Measurements from ENCODE around the gene AVL9.

AVL9 gene

DNA sequence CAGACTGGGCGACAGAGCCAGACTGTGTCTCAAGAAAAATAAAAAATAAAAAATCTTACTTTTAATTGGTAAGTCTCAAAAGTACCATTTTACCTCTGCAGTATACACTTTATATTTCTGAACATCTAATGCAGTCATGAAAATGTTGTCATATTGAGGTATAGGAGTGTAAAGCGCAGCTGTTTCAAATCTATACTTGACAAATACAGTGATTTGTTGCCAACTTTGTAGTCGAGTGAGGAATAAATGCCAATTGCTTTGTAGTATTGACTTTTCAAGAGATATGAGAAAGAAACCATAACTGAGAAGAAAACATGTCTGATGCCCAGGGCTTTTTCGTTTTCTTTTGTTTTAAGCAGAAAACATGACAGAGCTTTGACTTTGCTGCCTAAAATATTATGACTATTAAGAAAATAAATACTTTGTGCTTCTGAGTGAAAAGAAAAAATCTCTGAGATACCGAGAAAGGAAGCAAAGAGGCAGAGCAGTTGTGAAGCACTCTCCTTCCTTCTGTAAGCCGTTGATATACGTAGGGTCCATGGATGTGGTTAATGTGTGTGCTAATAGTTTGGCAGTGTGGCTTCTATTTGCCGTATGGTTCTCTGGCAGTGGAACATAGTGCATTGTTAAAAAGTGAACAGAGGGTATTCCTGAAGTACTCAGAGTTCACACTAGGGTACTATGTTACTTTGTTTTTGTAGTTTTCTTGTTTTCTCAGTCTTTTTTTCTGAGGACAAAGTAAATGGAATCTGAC is 38.2 kb downstream of the AVL9 start:
- DNase-seq (ENCODE audit: low spot score): no peak
- FAIRE-seq: no peak

DNA sequence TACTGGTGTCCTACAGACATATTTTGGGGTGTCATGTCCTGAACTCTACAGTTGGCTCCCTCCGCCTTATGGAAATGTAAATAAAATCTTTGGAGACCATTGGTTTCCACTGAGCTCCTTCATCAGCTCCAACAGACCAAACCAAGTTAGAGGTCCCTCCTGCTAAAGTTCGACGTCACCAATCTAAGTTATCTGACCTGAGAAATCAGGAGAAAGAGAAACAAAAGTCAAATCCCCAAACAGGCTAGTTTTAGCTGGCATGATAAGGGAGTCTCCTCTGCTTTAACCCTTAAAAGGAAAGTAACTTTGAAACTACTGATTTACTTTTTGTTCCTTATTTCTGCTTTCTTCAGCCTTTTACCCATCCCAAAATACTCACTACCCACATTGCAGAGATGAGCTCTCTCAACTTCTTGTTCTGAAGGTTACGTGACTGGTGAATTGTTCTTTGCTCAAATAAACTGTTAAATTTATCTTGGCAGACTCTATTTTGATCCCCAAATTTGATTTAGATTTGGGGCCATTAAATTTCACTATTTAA is 39.9 kb downstream of the AVL9 start:
- no peak for FAIRE-seq
- no peak for DNase-seq (ENCODE audit: low spot score)

DNA sequence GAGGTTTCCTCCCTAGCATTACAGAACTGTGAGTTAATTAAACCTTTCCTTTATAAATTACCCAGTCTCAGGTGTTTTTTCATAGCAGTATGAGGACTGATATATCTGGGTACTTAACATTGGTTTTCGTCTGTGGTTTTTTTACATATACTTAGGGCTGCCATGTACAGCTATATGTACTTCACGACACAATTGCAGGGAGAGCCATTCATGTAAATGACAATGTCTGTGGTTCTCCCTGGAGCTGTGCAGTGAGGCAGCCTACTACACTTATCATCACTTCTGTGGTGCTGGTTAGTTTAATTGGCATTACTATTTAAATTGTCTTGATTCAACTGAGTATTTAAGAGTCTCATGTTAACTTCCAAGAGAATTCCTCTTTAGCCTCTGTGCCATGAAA is 40.7 kb downstream of the AVL9 start:
- FAIRE-seq: no peak

DNA sequence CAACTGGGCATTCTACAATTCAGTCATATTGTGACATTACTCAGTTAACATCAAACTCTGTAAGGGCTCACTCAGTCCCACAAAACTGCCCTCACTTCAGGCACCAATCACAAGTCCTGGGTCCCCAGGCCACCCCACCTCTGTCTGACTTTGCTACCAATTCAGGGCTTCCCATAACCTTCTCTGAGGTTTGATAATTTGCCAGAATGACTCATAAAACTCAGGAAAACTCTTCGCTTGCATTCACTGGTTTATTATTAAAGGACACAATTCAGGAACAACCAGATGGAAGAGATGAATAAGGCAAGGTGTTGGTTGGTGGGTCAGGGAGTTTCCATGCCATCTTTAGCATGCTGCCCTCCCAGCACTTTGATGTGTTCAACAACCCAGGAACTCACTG is 41.3 kb downstream of the AVL9 start:
- peak; percentile 87 for DNase-seq (ENCODE audit: low spot score)
- peak; percentile 98 for FAIRE-seq

More for the DNA sequence above, 40.7 kb downstream of the AVL9 start:
- DNase-seq (ENCODE audit: low spot score): no peak

DNA sequence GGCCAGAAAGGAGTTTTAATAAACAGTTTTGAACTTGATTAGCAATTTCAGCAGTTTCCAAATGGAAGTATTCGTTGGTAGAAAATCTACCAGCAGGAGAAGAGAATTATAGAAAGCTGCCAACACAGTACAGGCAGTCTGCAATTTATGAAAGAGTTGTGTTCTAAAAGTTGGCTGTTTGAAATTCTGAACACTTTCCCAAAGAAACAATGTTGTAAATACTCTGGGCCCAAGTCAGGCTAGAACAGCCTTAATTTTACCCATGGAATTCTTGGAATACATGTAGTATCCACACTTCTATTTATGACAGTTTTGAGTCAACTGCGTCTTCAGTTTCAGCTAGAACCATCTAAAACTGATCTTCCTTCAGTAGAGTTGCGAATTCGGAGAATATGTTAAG is 42.5 kb downstream of the AVL9 start:
- no peak for DNase-seq (ENCODE audit: low spot score)
- FAIRE-seq: no peak

DNA sequence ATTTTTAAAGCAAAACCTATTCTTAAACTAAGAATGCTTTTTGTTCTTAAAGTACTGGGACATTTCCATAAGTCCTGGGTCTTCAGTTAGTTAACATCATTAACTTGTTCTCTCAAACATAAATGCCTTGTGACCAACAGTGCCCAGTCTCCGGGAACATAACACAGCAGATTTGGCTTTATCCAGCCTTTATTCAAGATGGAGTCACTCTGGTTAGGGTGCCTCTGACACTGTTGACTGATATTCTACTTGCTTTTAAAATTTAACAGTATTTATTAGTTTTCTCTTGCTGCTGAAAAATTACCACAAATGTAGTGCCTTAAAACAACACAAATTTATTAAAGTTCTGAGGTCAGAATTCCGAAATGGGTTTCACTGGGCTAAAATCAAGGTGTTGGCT is 44.1 kb downstream of the AVL9 start:
- DNase-seq (ENCODE audit: low spot score): no peak
- no peak for FAIRE-seq

DNA sequence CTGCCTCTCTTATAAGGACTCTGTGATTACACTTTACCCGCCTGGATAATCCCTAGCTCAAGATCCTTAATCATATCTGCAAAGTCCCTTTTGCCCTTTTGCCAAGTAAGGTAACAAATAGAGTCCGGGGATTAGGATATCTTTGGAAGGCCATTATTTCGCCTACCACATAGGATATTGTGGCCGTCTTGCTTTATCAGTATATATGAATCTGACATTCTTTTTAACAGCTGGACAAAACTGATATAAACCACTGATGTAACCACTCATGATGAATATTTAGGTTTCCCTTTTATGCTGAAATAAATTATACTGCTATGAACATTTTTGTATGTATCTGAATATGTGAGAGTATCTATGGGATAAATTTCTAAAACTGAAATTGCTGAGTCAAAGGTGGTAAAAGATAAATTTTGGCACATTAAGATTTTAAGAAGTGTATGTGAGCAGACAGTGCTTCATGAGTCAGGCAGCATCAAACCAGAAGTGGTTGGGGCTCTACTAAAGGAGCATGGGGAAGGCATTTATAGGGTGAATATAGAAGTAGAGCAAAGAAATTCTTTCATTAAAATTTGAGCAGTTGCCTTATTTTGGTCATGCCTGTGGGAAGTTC is 44.7 kb downstream of the AVL9 start:
- DNase-seq (ENCODE audit: low spot score) (no peak), FAIRE-seq (no peak)

DNA sequence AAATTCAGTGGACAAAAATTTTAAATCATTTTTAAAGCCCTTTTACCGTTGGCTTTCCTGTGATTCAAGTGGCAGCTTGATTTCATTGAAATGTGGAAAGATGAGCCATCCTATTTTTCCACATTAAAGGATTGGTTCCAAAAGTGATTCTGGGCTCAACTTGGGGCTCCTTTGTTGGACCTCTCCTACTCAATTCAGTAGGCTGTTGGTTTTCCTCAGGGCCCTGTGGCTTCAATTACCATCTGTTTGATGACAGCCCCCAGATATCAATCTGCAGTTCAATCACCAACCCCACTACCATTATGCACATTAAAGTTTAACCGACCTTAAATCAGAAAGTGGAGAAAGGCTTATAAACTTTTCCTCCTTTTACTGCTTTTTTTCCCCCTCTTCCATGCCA is 47.3 kb downstream of the AVL9 start:
- FAIRE-seq (no peak), DNase-seq (ENCODE audit: low spot score) (no peak)

DNA sequence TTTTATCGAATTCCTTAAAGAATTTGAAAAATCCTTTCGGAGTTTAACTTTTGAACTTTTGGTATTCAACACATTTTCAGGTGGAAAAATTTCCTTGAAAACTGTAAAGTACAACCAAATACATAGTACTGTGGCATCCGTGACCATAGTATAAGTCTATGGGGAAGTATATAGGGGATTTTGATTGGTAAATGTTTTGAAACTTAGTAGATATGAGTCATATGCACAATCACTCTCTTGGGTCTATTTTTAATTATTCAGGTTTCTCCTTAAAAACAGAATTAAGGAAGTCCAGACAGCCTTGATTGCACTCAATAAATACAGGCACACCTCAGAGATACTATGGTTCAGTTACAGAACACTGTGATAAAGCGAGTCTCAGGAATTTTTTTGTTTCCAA is 64.2 kb downstream of the AVL9 start:
- FAIRE-seq: no peak

DNA sequence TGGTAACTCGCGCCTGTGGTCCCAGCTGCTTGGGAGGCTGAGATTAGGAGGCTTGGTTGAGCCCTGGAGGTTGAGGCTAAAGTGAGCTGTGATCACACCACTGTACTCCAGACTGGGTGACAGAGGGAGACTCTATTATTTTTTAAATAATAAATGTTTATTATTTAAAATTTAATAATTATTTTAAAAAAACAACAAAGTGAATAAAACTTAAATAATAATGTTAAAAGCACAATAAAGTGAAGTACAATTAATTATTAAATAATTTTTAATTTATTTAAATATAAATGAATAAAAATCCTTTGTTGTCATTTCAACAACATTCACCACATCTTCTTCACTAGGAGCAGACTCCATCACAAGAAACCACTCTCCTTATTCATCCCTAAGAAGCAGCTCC is 64.8 kb downstream of the AVL9 start:
- DNase-seq (ENCODE audit: low spot score) (no peak), FAIRE-seq (peak; percentile 30)

More for the DNA sequence above, 64.2 kb downstream of the AVL9 start:
- no peak for DNase-seq (ENCODE audit: low spot score)

DNA sequence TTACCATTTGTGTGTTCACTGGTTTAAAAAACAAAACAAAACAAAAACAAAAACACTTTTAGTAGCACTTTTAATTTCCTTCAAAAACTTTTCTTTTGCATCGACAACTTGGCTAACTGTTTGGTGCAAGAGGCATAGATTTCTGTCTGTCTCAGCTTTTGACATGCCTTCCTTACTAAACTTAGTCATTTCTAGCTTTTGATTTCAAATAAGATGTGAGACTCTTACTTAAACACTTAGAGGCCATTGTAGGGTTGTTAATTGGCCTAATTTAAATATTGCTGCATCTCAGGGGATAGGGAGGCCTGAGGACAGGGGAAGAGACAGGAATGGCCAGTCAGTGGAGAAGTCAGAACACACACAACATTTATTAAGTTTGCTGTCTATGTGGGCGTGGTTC is 66.3 kb downstream of the AVL9 start:
- DNase-seq (ENCODE audit: low spot score) (no peak), FAIRE-seq (no peak)

DNA sequence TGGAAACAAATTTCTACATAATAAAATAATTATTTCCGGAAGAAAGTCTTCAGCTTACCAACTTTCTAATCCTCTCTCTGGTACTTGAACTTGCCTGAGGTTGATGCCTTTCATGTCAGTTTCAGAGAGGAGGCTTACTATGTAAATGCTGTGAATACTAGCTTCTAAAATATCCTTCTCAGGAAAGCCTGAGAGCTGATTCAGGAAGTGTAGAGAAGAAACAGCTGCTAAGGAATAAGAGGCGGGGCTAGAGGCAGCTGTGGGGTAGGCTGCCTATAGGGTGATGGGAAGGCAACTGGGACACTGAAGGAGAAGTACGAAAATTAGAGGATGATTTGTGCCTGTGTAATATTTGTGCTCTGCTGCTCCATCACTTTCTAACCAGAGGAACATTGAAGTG is 69.3 kb downstream of the AVL9 start:
- FAIRE-seq: no peak
- no peak for DNase-seq (ENCODE audit: low spot score)

DNA sequence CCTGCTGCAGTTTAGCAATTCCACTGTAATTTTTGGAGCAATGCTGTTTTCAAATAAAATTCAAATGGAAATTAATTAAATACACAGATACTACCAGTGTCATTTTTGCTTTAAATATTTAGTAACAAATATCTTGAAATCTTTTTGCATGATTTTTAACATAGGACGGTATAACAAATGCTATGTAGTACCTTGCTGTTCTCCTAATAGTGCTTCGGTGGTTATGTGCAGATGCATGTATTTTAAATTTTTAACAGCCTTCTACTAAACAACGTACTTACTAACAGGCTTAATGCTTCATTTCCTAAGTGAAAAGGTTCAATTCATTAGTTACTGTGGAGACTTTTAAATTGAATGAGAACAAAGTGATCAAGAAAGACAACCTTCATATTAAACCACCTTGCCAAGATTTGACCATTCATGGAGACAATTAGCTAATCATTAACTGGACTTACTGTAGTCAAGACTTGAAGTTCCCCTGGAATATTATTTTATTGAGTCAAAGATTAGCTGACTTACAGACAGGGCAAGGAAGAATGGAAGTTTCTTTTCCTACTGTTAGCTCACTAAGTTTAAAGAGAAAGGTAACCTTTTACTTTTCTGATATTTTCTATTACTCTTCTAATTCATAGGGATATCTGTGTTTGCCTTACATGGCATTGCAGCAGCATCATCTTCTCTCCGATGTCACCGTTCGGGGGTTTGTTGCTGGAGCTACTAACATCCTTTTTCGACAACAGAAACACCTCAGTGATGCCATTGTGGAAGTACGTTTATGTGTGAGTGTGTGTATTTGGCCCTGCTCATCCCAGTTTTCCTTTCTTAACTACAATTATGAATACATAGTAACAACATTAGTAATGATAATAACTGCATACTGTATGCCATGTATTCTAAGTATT is 74.3 kb downstream of the AVL9 start:
- FAIRE-seq (peak; percentile 95), DNase-seq (ENCODE audit: low spot score) (peak; percentile 69)

DNA sequence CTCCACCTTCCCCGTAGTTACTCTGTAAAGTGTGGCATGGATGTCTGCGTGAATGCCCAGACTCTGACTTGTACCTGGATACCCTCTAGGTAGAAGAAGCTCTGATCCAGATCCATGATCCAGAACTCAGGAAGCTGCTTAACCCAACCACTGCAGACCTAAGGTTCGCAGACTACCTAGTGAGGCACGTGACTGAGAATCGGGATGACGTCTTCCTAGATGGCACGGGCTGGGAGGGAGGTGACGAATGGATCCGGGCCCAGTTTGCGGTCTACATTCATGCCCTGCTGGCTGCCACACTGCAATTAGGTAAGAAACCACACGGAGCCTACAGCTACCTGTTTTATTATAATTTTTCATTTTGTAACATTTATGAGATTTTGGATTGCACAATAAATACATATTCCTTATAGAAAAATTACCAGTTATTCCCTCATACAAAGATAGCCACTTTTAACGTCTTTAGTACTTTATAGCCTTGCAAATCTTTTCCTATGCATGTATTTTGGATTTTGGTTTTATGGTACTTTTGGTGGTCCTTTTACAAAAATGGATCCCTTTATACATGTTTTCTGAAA is 77.9 kb downstream of the AVL9 start:
- FAIRE-seq: peak; percentile 52
- peak; percentile 49 for DNase-seq (ENCODE audit: low spot score)

DNA sequence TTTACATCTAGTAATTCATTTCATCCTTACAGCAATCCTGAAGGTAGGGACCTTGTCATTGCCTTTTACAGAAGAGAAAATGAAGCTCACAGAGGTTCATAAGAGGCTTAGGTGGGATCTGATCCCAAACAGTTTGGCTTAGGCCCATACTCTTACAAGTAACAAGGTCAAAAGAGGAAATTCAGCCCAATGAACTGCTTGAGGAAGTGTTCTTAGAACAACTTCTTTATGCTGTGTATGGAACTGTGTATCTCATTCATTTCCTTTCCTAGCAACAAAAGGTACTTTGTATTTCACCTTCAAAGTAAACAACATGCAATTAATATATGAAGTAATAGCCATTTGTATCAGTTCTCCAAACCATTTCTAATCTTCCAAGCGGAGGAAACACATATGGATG is 79.3 kb downstream of the AVL9 start:
- FAIRE-seq (no peak), DNase-seq (ENCODE audit: low spot score) (no peak)

DNA sequence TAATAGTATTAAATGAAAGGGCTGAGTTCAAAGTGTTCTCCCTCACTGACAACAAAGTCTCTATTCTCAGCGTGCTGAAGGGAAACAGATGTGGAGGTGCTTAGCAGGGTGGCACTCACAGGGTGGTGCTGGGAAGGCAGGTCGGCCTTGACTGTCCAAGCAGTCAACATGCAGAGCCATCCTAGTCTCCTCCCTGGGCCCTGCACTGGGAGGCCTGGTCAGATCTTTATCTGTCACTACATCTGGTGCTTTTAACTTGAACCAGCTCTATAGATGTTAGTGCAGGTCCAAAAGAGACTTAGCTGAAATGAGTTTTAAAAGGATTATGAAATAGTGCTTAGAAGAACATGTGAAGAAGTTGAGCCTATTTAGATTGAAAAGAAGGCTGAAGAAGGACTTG is 82.1 kb downstream of the AVL9 start:
- FAIRE-seq: no peak

DNA sequence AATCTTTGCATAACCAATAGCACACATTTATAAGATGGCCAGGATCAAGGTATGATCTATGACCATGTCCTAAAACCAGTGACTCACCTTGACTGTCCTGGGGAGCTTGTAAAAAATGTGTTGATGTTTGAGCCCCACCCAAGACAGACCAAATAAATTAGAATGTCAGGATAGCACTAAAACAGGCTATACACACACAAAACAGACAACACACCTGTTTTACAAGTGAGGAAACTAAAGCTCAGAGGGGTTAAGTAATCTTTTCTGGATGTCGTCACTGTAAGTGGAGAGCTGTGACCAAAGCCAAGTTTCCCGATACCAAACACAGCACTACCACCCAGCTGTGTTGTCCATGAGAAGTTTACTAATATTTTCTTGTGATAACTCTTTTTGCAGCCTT is 84.5 kb downstream of the AVL9 start:
- no peak for FAIRE-seq

More for the DNA sequence above, 82.1 kb downstream of the AVL9 start:
- DNase-seq (ENCODE audit: low spot score): no peak

DNA sequence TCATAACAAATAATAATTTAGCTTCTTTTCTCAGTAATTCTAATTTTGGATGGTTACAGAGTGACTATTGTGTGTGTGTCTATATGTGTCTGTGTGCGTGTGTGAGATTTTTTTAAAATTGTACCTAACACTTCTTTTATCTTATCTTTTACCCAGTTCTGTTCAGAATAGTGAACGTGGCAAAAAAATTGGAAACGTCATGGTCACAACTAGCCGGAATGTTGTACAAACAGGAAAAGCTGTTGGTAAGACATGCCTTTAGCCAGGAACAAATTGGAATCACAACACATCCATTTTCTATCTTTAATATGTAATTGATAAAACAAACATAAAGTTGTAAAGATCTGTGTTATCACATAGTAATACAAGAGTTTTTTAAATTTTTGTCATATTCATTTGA is 85.4 kb downstream of the AVL9 start:
- no peak for DNase-seq (ENCODE audit: low spot score)
- FAIRE-seq: no peak

More for the DNA sequence above, 84.5 kb downstream of the AVL9 start:
- no peak for DNase-seq (ENCODE audit: low spot score)

DNA sequence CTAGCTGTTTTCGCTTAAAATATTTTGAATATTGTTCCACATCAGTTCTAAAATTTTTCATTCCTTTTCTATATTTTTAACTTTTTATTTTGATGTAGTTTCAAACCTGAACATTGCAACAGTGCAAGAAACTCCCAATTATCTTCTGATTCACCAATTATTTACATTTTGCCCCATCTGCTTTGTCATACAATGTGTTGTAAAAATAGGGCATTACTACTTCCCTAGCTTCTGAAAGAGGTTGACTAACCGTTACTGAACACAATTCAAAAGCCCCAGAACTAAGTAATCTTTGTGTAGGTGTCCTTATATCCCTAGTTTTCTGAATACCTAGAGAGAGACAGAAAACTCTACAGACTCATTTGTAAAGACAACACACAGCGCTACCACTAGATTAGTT is 86.7 kb downstream of the AVL9 start:
- no peak for FAIRE-seq
- no peak for DNase-seq (ENCODE audit: low spot score)

DNA sequence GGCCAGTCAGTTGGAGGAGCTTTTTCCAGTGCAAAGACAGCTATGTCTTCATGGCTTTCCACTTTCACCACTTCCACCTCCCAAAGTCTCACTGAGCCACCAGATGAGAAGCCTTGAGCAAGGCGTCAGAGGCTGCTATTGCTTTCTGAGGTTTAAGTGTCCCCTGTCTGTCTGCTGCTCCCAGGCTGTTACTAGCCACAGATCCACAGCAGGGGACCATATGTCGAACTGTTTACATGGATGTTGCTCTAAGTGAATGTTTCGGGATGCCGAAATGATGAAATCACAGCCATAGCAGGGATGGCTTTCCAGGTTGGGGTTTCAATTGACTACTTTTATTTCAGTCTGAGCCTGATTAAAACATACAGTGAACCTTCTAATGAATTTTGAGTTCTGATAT is 88.5 kb downstream of the AVL9 start:
- no peak for FAIRE-seq
- no peak for DNase-seq (ENCODE audit: low spot score)

Measured in RCC 7860 (cell line).